ENCODE measurements around the gene MUSTN1.

MUSTN1 gene

GRCh38 chr3:52833202-52833601 lies 1.6 kb downstream of the MUSTN1 start:
- no peak for DNase-seq (ENCODE audit: low read depth)

GRCh38 chr3:52831500-52832301 lies 3.1 kb downstream of the MUSTN1 start:
- peak; percentile 87 for DNase-seq (ENCODE audit: low read depth)

GRCh38 chr3:52830535-52831258 lies 4.1 kb downstream of the MUSTN1 start, which contains the start of gene ITIH4:
Gene ITIH4, minus strand, starts transcription at chr3:52830672. Its CDS starts 30 bp downstream, at chr3:52830642.
- no peak for DNase-seq (ENCODE audit: low read depth)

DNA sequence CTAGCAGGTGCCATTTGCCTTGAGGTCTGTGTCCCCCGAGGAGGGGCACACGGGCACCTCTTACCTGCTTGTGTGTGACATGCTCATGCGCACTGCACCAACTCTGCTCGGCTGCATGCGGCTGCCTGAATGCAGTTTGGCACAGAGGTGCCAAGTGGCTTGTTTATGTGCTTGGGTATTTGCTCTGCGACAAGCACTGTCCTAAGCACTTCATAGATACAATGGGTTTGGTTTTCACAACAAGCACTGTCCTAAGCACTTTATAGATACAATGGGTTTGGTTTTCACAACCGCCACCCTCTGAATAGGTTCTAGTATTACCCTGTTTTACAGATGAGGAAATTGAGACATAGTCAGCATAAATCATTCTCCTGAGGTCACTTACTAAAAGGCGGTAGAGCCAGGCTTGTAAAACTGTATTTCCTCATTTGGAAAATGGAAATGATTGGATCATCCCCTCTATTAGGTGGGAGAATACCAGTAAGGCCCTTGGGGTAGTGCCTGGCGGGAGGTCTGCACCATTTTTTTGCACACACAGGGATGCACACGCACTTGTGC lies 4.8 kb downstream of the MUSTN1 start:
- DNase-seq (ENCODE audit: low read depth) = no peak

DNA sequence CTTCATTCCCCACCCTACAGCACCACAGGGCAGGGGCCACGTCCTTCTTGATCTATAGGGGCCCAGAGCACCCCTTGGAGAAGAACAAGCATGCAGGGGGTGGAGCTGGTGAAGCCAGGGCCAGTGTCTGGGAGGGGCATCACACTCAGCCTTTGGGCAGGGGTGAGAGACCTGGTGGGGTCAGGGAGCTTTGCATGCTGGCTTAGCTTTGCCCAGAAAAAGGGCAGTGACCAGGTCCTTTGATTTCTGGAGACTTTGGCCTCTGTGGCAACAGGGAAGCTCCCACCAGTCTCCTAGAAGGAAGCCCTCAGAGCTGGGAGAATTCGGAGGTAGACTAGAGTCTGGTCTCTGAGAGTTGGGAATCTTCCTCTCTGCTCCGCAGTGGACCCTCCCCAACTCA lies 5.3 kb downstream of the MUSTN1 start:
- DNase-seq (ENCODE audit: low read depth) = no peak

GRCh38 chr3:52827866-52828376 lies 6.9 kb downstream of the MUSTN1 start:
- peak; percentile 19 for DNase-seq (ENCODE audit: low read depth)

DNA sequence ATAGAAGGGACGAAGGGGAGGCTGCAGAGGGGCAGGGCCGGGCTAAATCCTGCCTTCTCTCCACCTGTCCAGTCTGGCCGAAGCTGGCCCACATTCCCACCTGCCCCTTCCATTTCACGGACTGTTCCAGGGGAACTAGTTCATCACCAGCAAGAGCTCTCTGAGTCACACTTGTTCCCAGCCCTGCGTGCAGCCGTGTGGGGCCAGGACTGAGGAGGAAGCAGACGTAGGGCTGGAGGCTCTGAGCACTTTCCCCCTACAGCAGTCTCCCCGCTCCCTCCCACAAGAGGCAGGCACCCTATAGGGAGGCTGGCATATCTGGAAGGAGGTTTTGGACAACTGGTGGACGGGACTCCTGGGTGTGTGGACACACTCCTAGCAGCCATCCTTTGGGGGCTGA lies 7.4 kb downstream of the MUSTN1 start:
- DNase-seq (ENCODE audit: low read depth) = peak; percentile 63

DNA sequence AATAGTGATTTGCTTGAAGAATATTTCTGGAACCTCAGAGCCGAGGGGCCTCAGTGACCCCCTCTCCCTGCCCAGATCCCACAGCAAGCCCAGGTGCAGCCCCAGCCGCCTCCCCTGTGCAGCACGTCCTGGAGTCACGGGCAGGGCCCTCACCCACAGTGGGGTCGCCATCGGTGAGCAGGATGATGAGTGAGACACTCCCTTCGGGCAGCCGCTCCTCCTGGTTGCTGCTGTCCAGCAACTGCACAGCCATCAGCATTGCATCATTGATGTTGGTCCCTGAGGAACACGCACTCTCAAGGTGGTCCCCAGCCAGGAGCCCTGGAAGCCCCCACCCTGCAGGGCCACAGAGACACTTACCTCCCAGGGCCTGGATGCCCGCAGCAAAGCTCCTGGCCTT lies 10.8 kb downstream of the MUSTN1 start:
- no peak for DNase-seq (ENCODE audit: low read depth)

GRCh38 chr3:52822363-52822762 lies 12.5 kb downstream of the MUSTN1 start:
- no peak for DNase-seq (ENCODE audit: low read depth)

- peak; percentile 36 for DNase-seq (ENCODE audit: low read depth)
Measured at GRCh38 chr3:52820736-52821135, 14.1 kb downstream of the MUSTN1 start.

DNA sequence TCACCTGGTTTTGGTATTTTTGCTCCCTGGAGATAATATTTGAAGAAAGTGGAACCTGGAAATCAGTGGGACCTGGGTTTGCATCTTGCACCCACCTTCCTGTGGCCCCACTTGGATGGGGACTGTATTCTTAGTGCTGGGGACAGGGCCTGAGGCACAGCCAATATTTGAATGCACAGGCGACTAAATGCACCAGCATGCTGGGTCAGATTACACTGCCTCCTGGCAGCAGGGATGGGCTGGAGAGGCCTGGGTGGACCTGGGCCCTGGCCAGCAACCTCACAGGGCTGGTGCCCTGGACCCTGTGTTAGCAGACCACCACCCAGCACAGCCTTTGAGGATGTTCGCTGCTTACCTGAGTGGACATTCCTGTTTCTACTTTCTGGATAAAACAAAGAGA lies 14.9 kb downstream of the MUSTN1 start:
- no peak for DNase-seq (ENCODE audit: low read depth)

- DNase-seq (ENCODE audit: low read depth) = no peak
Measured at GRCh38 chr3:52817860-52818259, 17.0 kb downstream of the MUSTN1 start.

GRCh38 chr3:52817221-52817620 lies 17.6 kb downstream of the MUSTN1 start:
- no peak for DNase-seq (ENCODE audit: low read depth)

- DNase-seq (ENCODE audit: low read depth) = no peak
Measured at GRCh38 chr3:52816654-52817053, 18.2 kb downstream of the MUSTN1 start.

GRCh38 chr3:52816199-52816598 lies 18.6 kb downstream of the MUSTN1 start:
- no peak for DNase-seq (ENCODE audit: low read depth)

GRCh38 chr3:52813810-52814209 lies 21.0 kb downstream of the MUSTN1 start:
- no peak for DNase-seq (ENCODE audit: low read depth)

GRCh38 chr3:52811452-52812011 lies 23.3 kb downstream of the MUSTN1 start:
- no peak for DNase-seq (ENCODE audit: low read depth)

DNA sequence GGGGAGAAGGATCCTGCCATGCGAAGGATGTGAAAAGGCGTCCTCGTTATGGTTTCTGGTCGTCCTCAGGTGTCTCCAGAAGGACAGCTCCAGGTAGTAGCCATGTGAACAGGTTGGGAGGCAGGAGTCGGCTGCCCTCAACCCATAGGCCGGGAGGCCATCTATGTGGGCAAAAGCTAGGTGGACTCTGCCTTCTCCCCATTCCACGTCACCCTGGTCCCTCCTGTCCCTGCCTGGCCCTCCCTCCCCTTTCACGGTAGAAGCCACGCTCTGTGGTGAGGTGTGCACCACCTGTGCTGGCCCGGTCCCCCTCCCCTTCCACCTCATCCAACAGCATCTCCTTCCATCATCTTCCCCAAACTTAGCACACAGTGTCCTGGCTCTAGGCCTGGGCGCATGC lies 23.9 kb downstream of the MUSTN1 start:
- no peak for DNase-seq (ENCODE audit: low read depth)

- no peak for DNase-seq (ENCODE audit: low read depth)
Measured at GRCh38 chr3:52809662-52810377, 25.0 kb downstream of the MUSTN1 start.

DNA sequence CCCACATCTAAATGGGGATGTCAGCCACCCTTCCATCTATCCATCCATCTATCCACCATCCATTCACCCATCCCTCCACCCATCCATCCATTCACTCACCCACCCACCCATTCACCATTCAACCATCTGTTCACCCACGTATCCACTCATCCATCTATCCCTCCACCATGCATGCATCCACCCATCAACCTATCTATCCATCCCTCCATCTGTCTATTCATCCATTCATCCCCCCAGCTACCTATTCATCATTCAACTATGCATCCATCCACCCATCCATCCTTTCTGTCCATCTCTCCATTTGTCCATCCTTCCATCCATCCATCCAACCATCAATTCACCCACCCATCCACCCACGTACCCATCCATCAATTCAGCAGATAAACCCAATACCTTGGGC lies 25.7 kb downstream of the MUSTN1 start:
- no peak for DNase-seq (ENCODE audit: low read depth)

- DNase-seq (ENCODE audit: low read depth) = no peak
Measured at GRCh38 chr3:52805270-52806039, 29.4 kb downstream of the MUSTN1 start.
